Measurements from ENCODE around the gene TPPP2.

DNA sequence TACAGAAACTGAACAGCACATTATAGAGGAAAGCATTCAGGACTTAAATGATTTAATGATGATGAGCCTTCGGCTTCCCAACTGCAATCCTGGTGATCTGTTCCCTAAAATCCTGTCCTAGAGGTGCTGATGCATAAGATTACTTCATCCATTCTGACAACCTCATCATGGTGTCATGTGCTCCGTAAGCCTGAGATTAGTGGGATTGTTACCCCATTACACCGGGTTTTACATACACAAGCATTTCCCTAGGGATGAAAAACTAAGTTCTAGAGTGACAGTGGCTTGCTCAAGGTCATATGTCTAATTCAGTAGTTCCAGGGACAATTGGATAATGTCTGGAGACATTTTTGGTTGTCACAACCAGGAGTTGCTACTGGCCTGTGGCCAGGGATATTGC lies 7.1 kb downstream of the TPPP2 start:
- TF ChIP-seq, protein P1, sequence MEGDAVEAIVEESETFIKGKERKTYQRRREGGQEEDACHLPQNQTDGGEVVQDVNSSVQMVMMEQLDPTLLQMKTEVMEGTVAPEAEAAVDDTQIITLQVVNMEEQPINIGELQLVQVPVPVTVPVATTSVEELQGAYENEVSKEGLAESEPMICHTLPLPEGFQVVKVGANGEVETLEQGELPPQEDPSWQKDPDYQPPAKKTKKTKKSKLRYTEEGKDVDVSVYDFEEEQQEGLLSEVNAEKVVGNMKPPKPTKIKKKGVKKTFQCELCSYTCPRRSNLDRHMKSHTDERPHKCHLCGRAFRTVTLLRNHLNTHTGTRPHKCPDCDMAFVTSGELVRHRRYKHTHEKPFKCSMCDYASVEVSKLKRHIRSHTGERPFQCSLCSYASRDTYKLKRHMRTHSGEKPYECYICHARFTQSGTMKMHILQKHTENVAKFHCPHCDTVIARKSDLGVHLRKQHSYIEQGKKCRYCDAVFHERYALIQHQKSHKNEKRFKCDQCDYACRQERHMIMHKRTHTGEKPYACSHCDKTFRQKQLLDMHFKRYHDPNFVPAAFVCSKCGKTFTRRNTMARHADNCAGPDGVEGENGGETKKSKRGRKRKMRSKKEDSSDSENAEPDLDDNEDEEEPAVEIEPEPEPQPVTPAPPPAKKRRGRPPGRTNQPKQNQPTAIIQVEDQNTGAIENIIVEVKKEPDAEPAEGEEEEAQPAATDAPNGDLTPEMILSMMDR (conservative IDR thresholded peaks at IDR 0.05; ENCODE audit: low read length) = no peak
- no peak for TF ChIP-seq EZH2phosphoT487 (IDR thresholded peaks at IDR 0.05; ENCODE audit: borderline replicate concordance, low read depth, low read length)
